ENCODE results near the gene CDC42SE2. TPM values are rescaled to one million over a fixed set of nuclear protein-coding genes. Genes with fewer than 3 reads are reported as not detected.

CDC42SE2 gene
- total and polyA plus RNA-seq, 2 of the 4 experiments (the other 2 are of a cell fraction), result 12.5 to 19.4 TPM

GRCh38 chr5:131356619-131357018 is 92.8 kb downstream of the CDC42SE2 start:
- in situ Hi-C loops (cut with MboI; ENCODE audit: low sequenced_read_pairs), result no loop called here
- Histone ChIP-seq H3K23ac (ENCODE audit: low read depth, low read length) (no peak overlapping the region), H3K79me1 (ENCODE audit: low read depth in 1 of 2, low read length in 2 of 2) (peaks cover 25 to 48% of the 10 kb centered on the region in 2 experiments), H3K9me3 (ENCODE audit: control insufficient read depth, insufficient read depth, low read length) (no peaks in the 10 kb centered on the region), H3K27ac (ENCODE audit: insufficient read depth, low read length) (peak overlapping the region; percentile 42; the same call in 1 of the 2 replicates), H3K4me1 (ENCODE audit: control insufficient read depth, insufficient read depth, low read length) (peaks cover 7% of the 10 kb centered on the region), H3K18ac (ENCODE audit: low read depth, low read length) (no peak overlapping the region), H3K14ac (replicated peaks; ENCODE audit: low read depth, low read length) (no peak overlapping the region), H3K9me1 (ENCODE audit: insufficient read depth, low read length) (peaks cover 7% of the 10 kb centered on the region), H2AK5ac (ENCODE audit: low read depth, low read length) (no peak overlapping the region), H3K4ac (ENCODE audit: low read depth, low read length) (peak overlapping the region; percentile 75), H3K56ac (ENCODE audit: extremely low read depth, insufficient read depth, low read length) (no peak overlapping the region), H4K20me1 (ENCODE audit: insufficient read depth, low read length) (no peaks in the 10 kb centered on the region), H2BK5ac (ENCODE audit: low read depth, low read length, poor library complexity, severe bottlenecking) (peak overlapping the region; percentile 1), H4K91ac (ENCODE audit: insufficient read depth, low read depth, low read length) (0 out of 2 replicates have a peak overlapping the region, but pooled peaks have one; percentile 9), H4K5ac (ENCODE audit: low read depth, low read length) (peak overlapping the region; percentile 7; the same call in 1 of the 2 replicates), H2BK15ac (ENCODE audit: low read depth, low read length) (no peak overlapping the region), H3K9ac (ENCODE audit: low read depth, low read length) (no peak overlapping the region), H2AFZ (replicated peaks; ENCODE audit: low read length, poor library complexity) (no peak overlapping the region), H4K8ac (ENCODE audit: low read depth in 2 of 2, low read length in 2 of 2) (peak overlapping the region in 1 of 2 experiments; percentile 22; a peak in 1 of 4 replicates), H3K4me2 (ENCODE audit: low read depth, low read length) (no peak overlapping the region; the same call in 1 of the 2 replicates), H2BK120ac (ENCODE audit: low read depth, low read length) (peak overlapping the region; percentile 60; the same call in 1 of the 2 replicates), H2AK9ac (replicated peaks; ENCODE audit: low read depth, low read length, poor library complexity) (no peak overlapping the region), H2BK20ac (ENCODE audit: low read depth, low read length) (peak overlapping the region; percentile 34; the same call in 1 of the 2 replicates), H3K36me3 (ENCODE audit: control insufficient read depth, insufficient read depth, low read length) (peaks cover 6% of the 10 kb centered on the region; the same call in 1 of the 2 replicates), H3K4me3 (ENCODE audit: insufficient read depth, low read depth, low read length) (no peak overlapping the region), H3K27me3 (ENCODE audit: control insufficient read depth, insufficient read depth, low read length) (no peaks in the 10 kb centered on the region)
- no CpG with 5 or more reads among the region's 1 CpG for WGBS, 2 experiments (ENCODE audit: extremely low coverage in 2 of 2, insufficient read length in 1 of 2)
- no peak for DNase-seq
- POLR2A ChIA-PET (ENCODE audit: unreplicated experiment), result no interaction called here
- dilution Hi-C loops (cut with HindIII; ENCODE audit: low sequenced_read_pairs, unreplicated experiment), result no loop called here
- ATAC-seq (ENCODE audit: low read depth), result no peak
- CTCF ChIA-PET, result interaction anchor here (1.7 kb wide), 1 partner anchor 10 kb away, joined by 5 read pairs; no protein-coding TSS in a partner anchor
- no TSS peak for BruUV-seq (replicated peaks)
- intact Hi-C loops (cut with micrococcal nuclease), result no loop called here
- TF ChIP-seq RFX5 (IDR thresholded peaks at IDR 0.05; ENCODE audit: low read depth, low read length) (no peak), RAD21 (IDR thresholded peaks at IDR 0.05; ENCODE audit: low read length) (no peak), ELK1 (IDR thresholded peaks at IDR 0.05; ENCODE audit: borderline replicate concordance, low read depth, low read length) (no peak)
